DOHH2 (cell line): ENCODE results near the gene CTSH.

ENCODE experiments used
- H3F3A ChIP-seq: fragments of 200-600 bp; sonication (generic), shearing (Covaris generic); 2 replicates; pipeline ENCODE4 v1.6.0; 2016; ENCODE audit warnings: antibody characterized with exemption, mild to moderate bottlenecking; ENCODE audit not compliant: control insufficient read depth, insufficient read depth
- H3K27ac ChIP-seq: fragments of 200-600 bp; sonication (generic); 2 replicates; pipeline ENCODE4 v1.5.1; 2014; ENCODE audit warnings: low read depth, mild to moderate bottlenecking, low read length, moderate library complexity
- H3K27me3 ChIP-seq: fragments of 200-600 bp; sonication (generic); 2 replicates; pipeline ENCODE4 v1.6.1; 2014; ENCODE audit warnings: mild to moderate bottlenecking, low read length, mixed read lengths; ENCODE audit not compliant: control insufficient read depth
- H3K36me3 ChIP-seq: fragments of 200-600 bp; sonication (generic); 2 replicates; pipeline ENCODE4 v1.6.1; 2014; ENCODE audit warnings: mild to moderate bottlenecking, low read length, moderate library complexity, mixed read lengths; ENCODE audit not compliant: control insufficient read depth
- H3K4me1 ChIP-seq: fragments of 200-600 bp; sonication (generic); 2 replicates; pipeline ENCODE4 v1.6.1; 2014; ENCODE audit warnings: mild to moderate bottlenecking, low read length, mixed read lengths; ENCODE audit not compliant: control insufficient read depth
- H3K4me2 ChIP-seq: fragments of 200-600 bp; sonication (generic); 2 replicates; pipeline ENCODE4 v1.6.0; 2014; ENCODE audit warnings: mild to moderate bottlenecking, low read length, moderate library complexity
- H3K4me3 ChIP-seq: fragments of 200-600 bp; sonication (generic); 2 replicates; pipeline ENCODE4 v1.5.1; 2014; ENCODE audit warnings: mild to moderate bottlenecking, low read length, mixed read lengths
- H3K79me2 ChIP-seq: fragments of 200-600 bp; sonication (generic); 2 replicates; pipeline ENCODE4 v1.6.1; 2014; ENCODE audit warnings: mild to moderate bottlenecking, low read length, mixed read lengths; ENCODE audit not compliant: control insufficient read depth
- H3K9me2 ChIP-seq: fragments of 200-600 bp; sonication (generic); replicated peaks from 2 replicates; pipeline ENCODE4 v1.6.1; 2014; ENCODE audit warnings: mild to moderate bottlenecking, low read length, mixed read lengths; ENCODE audit not compliant: control insufficient read depth
- H3K9me3 ChIP-seq: fragments of 200-600 bp; sonication (generic); 2 replicates; pipeline ENCODE4 v1.6.1; 2014; ENCODE audit warnings: antibody characterized with exemption, low read length, mixed read lengths; ENCODE audit not compliant: control insufficient read depth, insufficient read depth
- H4K20me1 ChIP-seq: fragments of 200-600 bp; sonication (generic); 2 replicates; pipeline ENCODE4 v1.6.0; 2014; ENCODE audit warnings: low read depth, mild to moderate bottlenecking, antibody characterized with exemption, low read length, moderate library complexity; ENCODE audit not compliant: control insufficient read depth, insufficient read depth
- CTCF ChIP-seq: fragments of 200-600 bp; sonication (generic); IDR thresholded peaks from one replicate; pipeline ENCODE4 v1.5.1; 2014; ENCODE audit warnings: antibody characterized with exemption, mild to moderate bottlenecking, low read depth, low read length; ENCODE audit not compliant: poor library complexity, severe bottlenecking
- EZH2phosphoT487 ChIP-seq: fragments of 200-600 bp; sonication (generic); IDR thresholded peaks from 2 replicates; pipeline ENCODE4 v1.6.1; 2017; ENCODE audit warnings: borderline replicate concordance, mild to moderate bottlenecking, antibody characterized with exemption, low read length, moderate library complexity, mixed read lengths

The CTSH gene

GRCh38 chr15:78956937-78957336 lies 12.1 kb upstream of the CTSH start:
- TF ChIP-seq EZH2phosphoT487 (no peak), CTCF (no peak)

GRCh38 chr15:78955355-78955754 lies 10.5 kb upstream of the CTSH start:
- H3K79me2 ChIP-seq, result no peaks in the 10 kb centered on the region
- no peak overlapping the region for H3K4me2 ChIP-seq
- peaks cover 16% of the 10 kb centered on the region for H3K4me1 ChIP-seq
- H3K27me3 ChIP-seq, result no peaks in the 10 kb centered on the region
- H3F3A ChIP-seq, result no peaks in the 10 kb centered on the region; the same call in 1 of the 2 replicates
- no peak for TF ChIP-seq EZH2phosphoT487
- no peak for TF ChIP-seq CTCF
- H3K9me3 ChIP-seq, result no peaks in the 10 kb centered on the region
- H3K36me3 ChIP-seq, result no peaks in the 10 kb centered on the region
- no peak overlapping the region for H3K4me3 ChIP-seq
- no peak overlapping the region for H3K27ac ChIP-seq
- no peaks in the 10 kb centered on the region for H4K20me1 ChIP-seq
- H3K9me2 ChIP-seq, result no peaks in the 10 kb centered on the region

More at GRCh38 chr15:78956937-78957336, 12.1 kb upstream of the CTSH start:
- Histone ChIP-seq H3K36me3 (no peaks in the 10 kb centered on the region), H3K9me2 (no peaks in the 10 kb centered on the region), H3K27me3 (peaks cover under 1% of the 10 kb centered on the region; the same call in 1 of the 2 replicates), H3K4me3 (no peak overlapping the region), H3K4me2 (no peak overlapping the region), H3K4me1 (peaks cover 3% of the 10 kb centered on the region), H3K27ac (no peak overlapping the region), H3F3A (no peaks in the 10 kb centered on the region; the same call in 1 of the 2 replicates), H3K79me2 (no peaks in the 10 kb centered on the region), H4K20me1 (no peaks in the 10 kb centered on the region), H3K9me3 (no peaks in the 10 kb centered on the region)

GRCh38 chr15:78951841-78952238 lies 7.0 kb upstream of the CTSH start:
- Histone ChIP-seq H3K4me1 (peaks cover 16% of the 10 kb centered on the region), H3F3A (no peaks in the 10 kb centered on the region; the same call in 1 of the 2 replicates), H3K27me3 (no peaks in the 10 kb centered on the region), H3K27ac (peak overlapping the region; percentile 7; the same call in 1 of the 2 replicates), H3K36me3 (no peaks in the 10 kb centered on the region), H3K4me2 (peak overlapping the region; percentile 65), H3K79me2 (no peaks in the 10 kb centered on the region), H3K9me2 (no peaks in the 10 kb centered on the region), H3K9me3 (no peaks in the 10 kb centered on the region), H4K20me1 (no peaks in the 10 kb centered on the region), H3K4me3 (peak overlapping the region; percentile 34)
- no peak for TF ChIP-seq CTCF
- no peak for TF ChIP-seq EZH2phosphoT487
